Aortic smooth muscle cell (primary cell): Measurements from ENCODE around the gene WDR55. TPM values are rescaled to one million over a fixed set of nuclear protein-coding genes. Genes with fewer than 3 reads are reported as not detected.

Source experiments
- total RNA-seq: library from RNA; depleted of rRNA; stranded (reverse); fragments of >200 nt; gene quantifications from 2 replicates; pipeline ENCODE4 v1.2.3, GENCODE V29; 2014

Gene WDR55, protein sequence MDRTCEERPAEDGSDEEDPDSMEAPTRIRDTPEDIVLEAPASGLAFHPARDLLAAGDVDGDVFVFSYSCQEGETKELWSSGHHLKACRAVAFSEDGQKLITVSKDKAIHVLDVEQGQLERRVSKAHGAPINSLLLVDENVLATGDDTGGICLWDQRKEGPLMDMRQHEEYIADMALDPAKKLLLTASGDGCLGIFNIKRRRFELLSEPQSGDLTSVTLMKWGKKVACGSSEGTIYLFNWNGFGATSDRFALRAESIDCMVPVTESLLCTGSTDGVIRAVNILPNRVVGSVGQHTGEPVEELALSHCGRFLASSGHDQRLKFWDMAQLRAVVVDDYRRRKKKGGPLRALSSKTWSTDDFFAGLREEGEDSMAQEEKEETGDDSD
- total RNA-seq: 22.3 and 30.0 TPM in 2 replicates

GRCh38 chr5:140664359-140665119 is at the start of gene WDR55:
Gene WDR55, plus strand, starts transcription at chr5:140664904. Its CDS starts 9 bp downstream, at chr5:140664913.

GRCh38 chr5:140633021-140633471 is 31.7 kb upstream of the WDR55 start, which contains the start of gene CD14:
Gene CD14, minus strand, starts transcription at chr5:140633175. Its CDS starts 104 bp downstream, at chr5:140633071.

GRCh38 chr5:140639148-140639981 is 25.3 kb upstream of the WDR55 start, which contains the start of gene TMCO6:
Gene TMCO6, plus strand, starts transcription at chr5:140639451. Its CDS starts 77 bp downstream, at chr5:140639528.

DNA sequence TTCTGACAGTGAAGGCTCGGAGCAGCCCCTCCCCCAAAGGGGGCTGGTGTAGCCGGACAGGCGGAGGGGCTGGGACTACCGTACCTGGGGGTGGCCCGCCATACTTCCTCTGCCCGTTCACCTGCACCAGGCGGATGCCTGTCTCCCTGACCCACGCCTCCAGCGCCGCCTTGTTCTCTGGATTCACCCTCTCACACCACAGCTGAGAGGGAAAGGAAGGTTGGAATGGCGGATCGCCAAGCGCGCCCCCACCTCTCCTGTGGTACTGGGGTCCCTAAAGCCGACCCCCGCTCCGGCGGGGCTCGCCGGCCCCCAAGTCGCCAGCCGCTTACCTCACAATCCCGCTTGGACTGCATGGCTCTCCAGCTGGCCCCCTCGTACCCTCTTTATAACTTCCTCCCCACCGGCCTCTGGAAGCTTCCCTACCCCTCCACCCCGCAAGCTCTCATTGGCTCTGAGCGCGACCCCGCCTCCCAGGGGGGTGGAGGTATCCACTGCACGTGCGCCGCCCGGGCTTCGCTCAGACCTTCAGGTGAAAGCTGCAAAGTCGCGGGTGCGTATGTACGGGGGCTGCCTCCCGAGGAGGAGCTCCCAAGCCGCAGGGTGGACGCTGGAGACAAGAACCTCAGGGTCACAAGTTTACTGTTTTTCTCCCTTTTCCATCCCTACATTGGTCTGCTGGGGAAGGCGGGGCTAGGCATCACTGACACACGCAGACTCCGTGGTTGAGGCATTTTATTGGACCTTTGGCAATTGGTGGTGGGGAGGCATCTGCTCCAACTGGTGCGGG is 8.7 kb downstream of the WDR55 start, which contains the start of gene DND1:
Gene DND1 (minus strand): TSS at position 390 of the 790 bp plus-strand sequence. CDS start 34 bp downstream, at position 356.

DNA sequence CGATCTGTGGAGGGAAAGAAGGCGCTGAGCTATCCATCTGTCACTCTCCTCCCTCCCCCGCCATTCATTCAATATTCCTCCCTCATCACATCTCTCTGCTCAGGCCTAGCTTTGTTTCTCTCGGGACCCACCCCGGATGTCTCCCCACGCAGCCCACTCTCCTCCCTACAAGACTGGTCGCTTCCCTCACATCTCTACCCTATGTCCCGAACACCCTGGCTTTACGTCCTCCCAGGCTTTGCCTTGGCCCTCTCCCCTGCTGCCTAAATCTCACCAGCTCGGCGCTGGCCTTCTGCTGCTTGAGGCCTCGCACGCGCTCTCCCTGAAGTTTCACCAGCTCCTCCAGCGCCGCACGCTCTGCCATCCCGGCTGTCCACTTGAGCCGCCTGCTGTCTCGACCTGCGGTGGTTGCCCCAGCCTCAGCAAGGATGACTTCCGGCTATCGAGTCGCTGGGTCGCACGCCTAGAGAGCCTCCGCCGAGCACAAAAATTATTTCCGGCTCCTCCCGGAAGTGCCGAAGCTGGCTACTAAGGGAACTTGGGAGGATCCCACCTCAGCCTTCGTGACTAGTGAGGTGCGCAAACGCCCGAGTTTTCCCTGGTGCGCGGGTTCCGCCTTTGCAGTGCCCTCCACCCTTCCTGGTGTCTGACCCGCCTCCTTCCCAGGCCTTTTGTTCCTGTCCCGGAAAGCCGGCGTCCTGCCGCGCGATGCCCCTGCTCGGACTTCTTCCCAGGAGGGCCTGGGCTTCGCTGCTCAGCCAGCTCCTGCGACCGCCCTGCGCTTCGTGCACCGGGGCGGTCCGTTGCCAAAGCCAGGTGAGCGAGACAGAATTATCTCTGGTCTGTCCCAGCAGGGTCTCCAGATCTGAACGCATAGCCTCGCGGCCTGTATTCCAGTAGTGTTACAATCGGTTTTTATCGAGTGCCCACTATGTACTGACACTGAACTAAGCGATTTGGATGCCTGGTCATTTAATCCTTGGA is 26.5 kb downstream of the WDR55 start, which contains the start of the genes HARS1 and HARS2:
Gene HARS1 (minus strand): TSS at position 430 of the 984 bp plus-strand sequence. CDS start 66 bp downstream, at position 364.
Gene HARS2 (plus strand): TSS at position 515 of the 984 bp plus-strand sequence. CDS start 194 bp downstream, at position 709.

GRCh38 chr5:140700177-140701144 is 35.8 kb downstream of the WDR55 start, which contains the start of gene ZMAT2:
Gene ZMAT2, plus strand, starts transcription at chr5:140700447. Its CDS starts 14 bp downstream, at chr5:140700461.

Other genes with a start within 250 kb of the WDR55 start
- gene EIF4EBP3, start 117.2 kb upstream of the WDR55 start, total RNA-seq: 1.2 and 1.8 TPM in 2 replicates
- 41.2 and 47.4 TPM in 2 replicates for gene SRA1, start 107.4 kb upstream of the WDR55 start, total RNA-seq
- gene APBB3, start 100.3 kb upstream of the WDR55 start, total RNA-seq: 14.8 and 20.7 TPM in 2 replicates
- gene SLC35A4, start 100.1 kb upstream of the WDR55 start, total RNA-seq: 18.5 and 19.0 TPM in 2 replicates
- gene CD14, start 31.7 kb upstream of the WDR55 start, total RNA-seq: 1.6 and 2.4 TPM in 2 replicates
- 6.1 and 7.0 TPM in 2 replicates for gene TMCO6, start 25.5 kb upstream of the WDR55 start, total RNA-seq
- gene NDUFA2, start 17.3 kb upstream of the WDR55 start, total RNA-seq: 65.8 and 88.1 TPM in 2 replicates
- gene IK, start 17.1 kb upstream of the WDR55 start, total RNA-seq: 133 and 154 TPM in 2 replicates
- gene DND1, start 8.7 kb downstream of the WDR55 start, total RNA-seq: 0.13 and 0.19 TPM in 2 replicates
- 74.6 and 92.6 TPM in 2 replicates for gene HARS1, start 26.5 kb downstream of the WDR55 start, total RNA-seq
- gene HARS2, start 26.6 kb downstream of the WDR55 start, total RNA-seq: 24.6 and 29.1 TPM in 2 replicates
- 67.6 and 72.0 TPM in 2 replicates for gene ZMAT2, start 35.5 kb downstream of the WDR55 start, total RNA-seq
- under 0.01 and 0.06 TPM in 2 replicates for gene PCDHA1, start 121.2 kb downstream of the WDR55 start, total RNA-seq
- 0.06 TPM in 1 of 2 replicates, not detected in the other for gene PCDHA2, start 129.9 kb downstream of the WDR55 start, total RNA-seq
- gene PCDHA3, start 136.2 kb downstream of the WDR55 start, total RNA-seq: 0.13 and 0.37 TPM in 2 replicates
- 0.26 and 0.37 TPM in 2 replicates for gene PCDHA4, start 142.2 kb downstream of the WDR55 start, total RNA-seq
- 0.06 TPM in 1 of 2 replicates, not detected in the other for gene PCDHA5, start 156.7 kb downstream of the WDR55 start, total RNA-seq
- 0.26 and 0.44 TPM in 2 replicates for gene PCDHA6, start 163.1 kb downstream of the WDR55 start, total RNA-seq
- 0.13 and 0.37 TPM in 2 replicates for gene PCDHA7, start 169.4 kb downstream of the WDR55 start, total RNA-seq
- 0.06 TPM in 1 of 2 replicates, not detected in the other for gene PCDHA8, start 176.3 kb downstream of the WDR55 start, total RNA-seq
- gene PCDHA9, start 183.5 kb downstream of the WDR55 start, total RNA-seq: under 0.01 and 0.06 TPM in 2 replicates
- gene PCDHA10, start 191.0 kb downstream of the WDR55 start, total RNA-seq: under 0.01 and 0.06 TPM in 2 replicates
- 0.06 and 0.13 TPM in 2 replicates for gene PCDHA11, start 204.1 kb downstream of the WDR55 start, total RNA-seq
- gene PCDHA12, start 210.4 kb downstream of the WDR55 start, total RNA-seq: under 0.01 and 0.06 TPM in 2 replicates
- under 0.01 and 0.19 TPM in 2 replicates for gene PCDHA13, start 217.2 kb downstream of the WDR55 start, total RNA-seq